SK-N-MC (cell line): Measurements from ENCODE around the gene CSF1.

Source experiments
- EZH2 ChIP-seq: fragments of 200-600 bp; sonication (generic); IDR thresholded peaks from one replicate; pipeline ENCODE4 v1.6.1; 2017; ENCODE audit warnings: antibody characterized with exemption
- FOXP2 ChIP-seq: optimal IDR thresholded peaks from 2 replicates; pipeline ENCODE3; 2011; ENCODE audit warnings: mild to moderate bottlenecking, moderate library complexity; ENCODE audit not compliant: insufficient read depth; ENCODE audit errors: extremely low read length, control extremely low read depth
- POLR2AphosphoS5 ChIP-seq: IDR thresholded peaks from 2 replicates; pipeline ENCODE4 v1.6.1; 2012; ENCODE audit warnings: mild to moderate bottlenecking, low read depth, low read length, borderline replicate concordance

GRCh38 chr1:109978761-109979488 is 68.3 kb downstream of the CSF1 start:
- TF ChIP-seq POLR2AphosphoS5 (no peak), EZH2 (no peak), FOXP2 (no peak)
